GM19324 (cell line): ENCODE data around the gene UROC1.

Experiments used
- ATAC-seq: cut with Tn5 transposase; IDR thresholded peaks from one replicate; pipeline ENCODE4 v1.9.1; 2021; ENCODE audit warnings: mild to moderate bottlenecking, moderate library complexity; ENCODE audit not compliant: unreplicated experiment, low FRiP score

The UROC1 gene

GRCh38 chr3:126447456-126448106, 70.0 kb downstream of the UROC1 start:
- ATAC-seq: no peak

- no peak for ATAC-seq
Observed at GRCh38 chr3:126446791-126447190, 70.8 kb downstream of the UROC1 start.

GRCh38 chr3:126446301-126446700, 71.3 kb downstream of the UROC1 start:
- ATAC-seq: no peak

DNA sequence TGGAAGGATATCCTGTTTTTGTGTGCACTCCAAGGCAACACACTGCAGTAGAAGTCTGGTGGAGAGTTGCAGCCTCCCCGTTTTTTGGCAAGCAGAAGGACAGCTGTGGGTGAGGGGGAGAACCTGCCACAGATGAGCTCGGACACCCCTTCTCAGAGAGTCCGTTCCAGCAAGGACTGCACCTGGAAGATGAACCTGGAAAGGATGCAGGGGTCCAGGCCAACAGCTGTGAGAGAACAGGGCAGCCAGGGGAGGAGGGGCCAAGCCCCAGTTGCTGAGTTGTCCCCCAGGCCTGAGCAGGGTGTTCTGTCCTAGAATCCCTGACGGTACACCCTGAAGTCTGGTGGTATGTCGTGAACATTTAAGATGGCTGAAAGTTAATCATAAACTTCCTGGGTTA, 72.1 kb downstream of the UROC1 start:
- ATAC-seq: no peak

GRCh38 chr3:126442856-126443242, 74.7 kb downstream of the UROC1 start:
- ATAC-seq: no peak

DNA sequence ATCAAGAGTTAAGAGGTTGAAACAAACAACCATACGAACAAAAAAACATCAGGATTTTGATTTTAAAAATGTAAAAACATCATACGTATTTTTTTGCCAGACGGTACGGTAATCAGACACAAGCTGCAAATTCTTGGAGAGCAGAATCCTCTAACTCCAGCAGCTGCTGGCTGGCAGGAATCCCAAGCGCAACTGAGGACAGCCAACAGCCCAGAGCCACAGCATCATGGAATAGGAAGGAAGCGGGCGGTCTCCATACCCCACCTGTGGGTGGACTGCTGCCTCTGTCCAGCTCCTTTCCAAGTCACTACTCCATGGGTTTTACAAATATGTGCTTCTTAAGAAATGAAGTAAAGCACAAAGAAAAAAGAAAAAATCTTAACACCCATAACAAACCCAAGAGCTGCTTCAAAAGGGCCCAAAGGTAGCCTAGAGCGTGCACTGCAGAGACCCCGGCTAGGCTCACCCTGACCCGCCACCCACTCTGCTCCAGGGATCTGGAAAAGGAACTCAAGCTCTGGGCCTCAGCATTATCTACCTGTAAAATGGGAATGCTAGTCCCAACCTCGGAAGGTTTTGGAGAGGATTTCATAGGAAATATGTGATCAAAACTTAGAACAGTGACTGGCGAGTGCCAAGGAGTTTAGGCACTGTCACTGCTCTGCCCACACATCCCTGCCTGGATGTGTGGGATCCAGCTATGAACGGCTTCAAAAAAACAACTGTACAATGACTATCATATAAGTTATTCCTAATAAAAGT, 75.3 kb downstream of the UROC1 start:
- no peak for ATAC-seq

- ATAC-seq: no peak
Observed at GRCh38 chr3:126441256-126441880, 76.2 kb downstream of the UROC1 start.

- no peak for ATAC-seq
Observed at GRCh38 chr3:126440709-126440995, 76.9 kb downstream of the UROC1 start.

GRCh38 chr3:126439968-126440708, 77.4 kb downstream of the UROC1 start:
- ATAC-seq: no peak

- ATAC-seq: no peak
Observed at GRCh38 chr3:126439346-126439967, 78.1 kb downstream of the UROC1 start.

- ATAC-seq: no peak
Observed at GRCh38 chr3:126438746-126439145, 78.8 kb downstream of the UROC1 start.

- ATAC-seq: no peak
Observed at GRCh38 chr3:126438186-126438585, 79.4 kb downstream of the UROC1 start.

- ATAC-seq: no peak
Observed at GRCh38 chr3:126436826-126437717, 80.5 kb downstream of the UROC1 start.

GRCh38 chr3:126435456-126436315, 81.9 kb downstream of the UROC1 start:
- ATAC-seq: no peak

DNA sequence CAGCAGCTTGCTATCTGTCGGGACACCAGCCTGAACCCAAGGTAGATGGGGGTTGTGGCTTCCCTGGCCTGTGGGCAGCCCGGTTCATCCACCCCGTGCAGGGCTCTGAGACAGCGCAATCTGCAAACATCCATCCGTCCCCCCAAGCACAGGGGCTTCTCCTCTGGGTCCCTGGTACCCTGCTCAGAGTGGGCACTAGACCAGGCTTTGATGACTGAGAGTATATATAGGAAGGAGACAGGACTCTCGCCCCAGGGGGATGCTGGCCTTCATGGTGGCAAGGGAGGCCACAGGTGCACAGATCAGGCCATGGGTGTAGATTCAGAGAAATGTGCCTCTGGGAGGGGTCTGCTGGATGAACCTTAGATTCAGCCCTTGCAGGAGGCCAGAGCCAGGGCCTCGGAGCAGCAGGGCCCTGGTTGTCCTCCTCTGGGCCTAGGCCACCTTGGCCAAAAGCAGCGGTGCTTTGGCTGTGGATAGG, 82.6 kb downstream of the UROC1 start:
- ATAC-seq: no peak

GRCh38 chr3:126434264-126434590, 83.3 kb downstream of the UROC1 start:
- ATAC-seq: no peak

GRCh38 chr3:126433496-126434263, 83.9 kb downstream of the UROC1 start:
- no peak for ATAC-seq

- ATAC-seq: no peak
Observed at GRCh38 chr3:126433105-126433430, 84.5 kb downstream of the UROC1 start.
